EL (cell line): ENCODE data around the gene GTPBP1.

ENCODE experiments used
- DNase-seq: peaks from one replicate; pipeline ENCODE4 v3.0.0-alpha.2; 2016

The GTPBP1 gene

DNA sequence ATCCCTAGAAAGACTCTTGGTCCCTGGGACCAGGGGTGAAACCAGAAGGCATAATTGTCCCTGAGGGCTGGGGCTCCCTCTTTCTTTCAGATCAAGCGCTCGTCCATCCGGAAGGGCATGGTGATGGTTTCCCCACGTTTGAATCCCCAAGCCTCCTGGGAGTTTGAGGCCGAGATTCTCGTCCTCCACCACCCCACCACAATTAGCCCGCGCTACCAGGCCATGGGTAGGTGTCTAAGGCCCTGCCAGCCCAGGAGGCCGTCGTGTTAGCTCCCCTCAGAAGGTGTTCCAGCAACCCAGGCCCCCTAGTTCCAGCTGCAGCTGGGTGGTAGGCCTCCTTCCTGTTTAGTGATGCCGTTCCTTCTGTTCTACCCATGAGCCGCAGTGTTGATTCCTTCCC lies 21.4 kb downstream of the GTPBP1 start:
- no peak for DNase-seq

GRCh38 chr22:38727530-38728451 lies 22.0 kb downstream of the GTPBP1 start:
- DNase-seq, result no peak

- no peak for DNase-seq
Observed at GRCh38 chr22:38728871-38729796, 23.4 kb downstream of the GTPBP1 start.

- no peak for DNase-seq
Observed at GRCh38 chr22:38729946-38730345, 24.2 kb downstream of the GTPBP1 start.

DNA sequence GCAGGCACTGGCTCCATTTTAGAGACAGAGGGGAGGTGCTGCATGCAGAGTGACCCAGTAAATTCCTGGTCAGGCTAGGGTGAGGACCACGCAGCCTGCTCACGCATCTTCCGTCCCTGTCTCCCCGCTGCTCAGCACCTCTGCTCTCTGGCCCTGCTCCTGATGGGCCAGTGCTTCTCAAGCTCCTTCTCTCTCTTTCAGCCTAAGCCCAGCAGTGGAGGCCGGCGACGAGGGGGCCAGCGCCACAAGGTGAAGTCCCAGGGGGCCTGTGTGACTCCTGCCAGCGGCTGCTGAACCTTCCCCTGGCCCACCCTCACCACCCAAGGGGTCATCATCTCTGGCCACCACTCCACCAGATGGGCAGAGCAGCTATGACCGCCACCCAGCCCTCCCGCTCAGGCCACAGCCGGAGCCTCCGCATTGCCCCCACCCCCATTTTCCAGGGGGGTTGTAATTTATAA lies 24.7 kb downstream of the GTPBP1 start:
- no peak for DNase-seq

GRCh38 chr22:38731703-38732161 lies 26.0 kb downstream of the GTPBP1 start:
- no peak for DNase-seq

- no peak for DNase-seq
Observed at GRCh38 chr22:38732251-38732815, 26.6 kb downstream of the GTPBP1 start.

- no peak for DNase-seq
Observed at GRCh38 chr22:38733329-38733723, 27.6 kb downstream of the GTPBP1 start.

DNA sequence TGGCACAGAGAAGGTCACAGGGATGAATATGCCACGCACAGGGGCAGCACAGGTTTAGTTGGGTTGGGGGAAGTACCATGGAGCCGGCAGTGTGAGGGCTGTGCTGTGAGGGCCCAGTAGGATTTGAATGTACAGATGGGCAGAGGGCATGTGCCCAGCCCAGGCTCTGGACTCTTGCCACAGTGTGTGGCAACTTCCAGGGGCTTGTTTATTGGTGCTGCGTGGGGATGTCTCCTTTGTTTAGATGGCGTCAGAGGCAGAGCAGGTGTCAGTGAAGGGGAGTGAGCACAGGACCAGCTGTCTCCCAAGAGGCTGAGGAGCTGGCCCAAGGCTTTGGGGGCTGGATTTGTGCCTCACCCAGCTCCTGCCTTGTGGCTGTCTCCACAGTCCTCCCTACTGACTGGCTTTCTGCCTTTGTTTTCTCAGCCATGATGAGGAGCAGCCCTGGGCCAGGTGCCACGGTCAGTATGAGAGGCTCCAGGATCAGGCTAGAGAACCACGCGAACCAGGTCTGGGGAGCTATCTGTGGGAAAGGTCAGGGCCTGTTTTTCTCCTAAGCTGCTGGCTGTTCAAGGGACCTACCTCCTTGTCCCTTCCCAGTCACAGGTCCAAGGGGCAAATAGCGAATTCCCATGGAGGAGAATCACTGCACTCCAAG lies 28.1 kb downstream of the GTPBP1 start:
- DNase-seq, result no peak

DNA sequence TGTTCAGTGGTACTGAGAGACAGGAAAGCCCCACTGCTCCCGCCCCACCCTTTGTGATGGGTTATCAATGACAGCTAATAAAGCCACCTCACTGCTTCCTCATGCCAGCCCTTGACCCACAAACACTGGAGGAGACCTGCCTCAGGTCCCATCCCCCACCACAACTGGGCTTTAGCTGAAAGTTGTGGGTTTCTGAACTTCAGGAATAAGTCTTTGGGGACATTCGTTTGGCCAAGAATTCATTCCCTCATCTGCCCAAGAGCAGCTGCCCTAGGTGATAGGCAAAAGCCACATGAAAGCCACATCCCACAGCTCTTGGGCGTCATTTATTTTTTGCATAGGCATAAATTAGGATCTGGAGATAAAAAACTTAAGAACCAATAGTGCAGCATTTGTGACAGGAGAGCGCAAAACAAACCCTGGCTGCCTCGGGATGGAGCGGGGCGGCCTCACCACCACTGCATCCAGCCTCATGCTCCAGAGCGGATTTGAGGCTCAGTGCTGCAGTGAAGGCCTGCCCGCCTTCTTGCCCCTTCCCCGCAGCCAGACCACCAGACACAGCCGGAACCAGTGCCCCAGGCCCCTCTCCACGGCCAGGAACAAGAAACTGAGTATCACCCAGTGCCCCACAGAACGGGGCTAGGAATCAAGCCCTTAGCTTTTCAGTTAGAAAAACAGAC lies 28.8 kb downstream of the GTPBP1 start:
- DNase-seq, result no peak

GRCh38 chr22:38735126-38735464 lies 29.4 kb downstream of the GTPBP1 start:
- DNase-seq, result no peak

DNA sequence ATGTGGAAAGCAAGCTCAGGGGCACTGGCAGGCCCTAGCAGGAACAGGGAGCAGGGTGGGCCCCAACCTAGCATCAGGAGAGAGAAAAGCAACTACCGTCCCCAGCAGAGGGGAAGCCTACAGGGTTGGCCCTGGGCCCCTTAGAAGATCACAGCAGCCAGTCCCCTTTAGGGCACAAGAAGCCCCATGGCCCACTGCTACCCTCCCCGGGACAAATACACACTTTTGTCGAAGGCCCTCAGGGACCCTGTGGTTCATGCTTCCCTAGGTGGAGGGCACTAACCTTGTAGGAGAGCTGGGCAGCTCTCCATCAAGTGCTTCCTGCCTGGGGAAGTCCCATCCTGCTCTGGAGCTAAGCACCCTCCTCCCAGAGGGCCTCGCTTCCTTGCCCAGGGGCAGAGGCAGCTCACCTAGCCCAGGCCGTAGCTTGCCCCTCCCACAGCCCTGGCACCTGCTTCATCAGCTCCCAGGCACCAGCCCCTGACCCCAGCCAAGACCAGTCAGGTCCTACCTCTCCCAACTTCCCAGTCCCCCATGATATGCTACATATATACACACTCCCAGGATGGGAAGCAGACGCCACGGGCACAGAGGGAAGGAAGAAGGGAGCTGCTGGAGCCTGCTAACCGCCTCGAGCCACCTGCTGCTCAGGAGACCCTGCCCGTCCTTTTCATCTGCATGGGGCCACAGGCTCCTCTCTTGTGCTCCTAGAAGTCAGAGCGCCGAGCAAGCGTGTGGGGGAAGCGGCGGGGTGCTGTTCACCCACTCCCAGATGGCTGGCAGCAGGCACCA lies 29.9 kb downstream of the GTPBP1 start:
- DNase-seq, result no peak

GRCh38 chr22:38736257-38736570 lies 30.5 kb downstream of the GTPBP1 start:
- no peak for DNase-seq

DNA sequence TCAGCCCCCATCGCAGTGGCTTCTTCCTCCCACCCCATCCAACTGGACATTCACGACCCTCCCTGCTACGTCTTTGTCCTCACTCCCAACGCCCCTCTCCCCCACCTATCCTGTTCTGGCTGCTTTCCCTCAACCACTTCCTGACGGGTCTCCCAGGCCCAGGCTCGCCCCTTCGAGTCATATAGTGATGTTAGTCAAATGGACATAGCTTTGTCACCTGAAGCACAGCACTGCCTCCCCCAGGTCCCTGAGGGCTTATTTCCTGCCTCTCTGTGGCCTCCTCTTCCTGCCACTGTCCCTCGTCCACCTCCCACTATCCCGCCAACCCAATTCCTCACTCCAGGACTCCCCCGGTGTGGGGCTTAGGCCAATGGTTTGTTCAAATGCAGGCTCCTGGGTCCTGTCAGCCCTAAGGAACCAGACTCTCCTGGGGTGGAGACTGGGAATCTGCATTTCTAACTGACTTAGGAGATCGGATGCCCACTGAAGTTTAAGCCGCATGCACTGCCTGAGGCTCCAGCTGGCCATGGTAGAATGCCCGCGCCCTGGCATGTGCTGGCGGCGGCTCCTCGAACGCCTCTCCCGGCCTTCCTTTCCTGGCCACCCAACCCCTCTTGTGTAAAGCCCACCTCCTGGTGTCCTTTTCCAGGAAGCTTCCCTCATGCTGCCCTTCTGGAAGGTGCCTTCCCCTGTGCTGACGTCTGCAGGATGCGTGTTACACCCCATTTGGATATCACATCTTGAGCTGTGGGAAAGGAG lies 31.7 kb downstream of the GTPBP1 start:
- DNase-seq, result peak; percentile 31

DNA sequence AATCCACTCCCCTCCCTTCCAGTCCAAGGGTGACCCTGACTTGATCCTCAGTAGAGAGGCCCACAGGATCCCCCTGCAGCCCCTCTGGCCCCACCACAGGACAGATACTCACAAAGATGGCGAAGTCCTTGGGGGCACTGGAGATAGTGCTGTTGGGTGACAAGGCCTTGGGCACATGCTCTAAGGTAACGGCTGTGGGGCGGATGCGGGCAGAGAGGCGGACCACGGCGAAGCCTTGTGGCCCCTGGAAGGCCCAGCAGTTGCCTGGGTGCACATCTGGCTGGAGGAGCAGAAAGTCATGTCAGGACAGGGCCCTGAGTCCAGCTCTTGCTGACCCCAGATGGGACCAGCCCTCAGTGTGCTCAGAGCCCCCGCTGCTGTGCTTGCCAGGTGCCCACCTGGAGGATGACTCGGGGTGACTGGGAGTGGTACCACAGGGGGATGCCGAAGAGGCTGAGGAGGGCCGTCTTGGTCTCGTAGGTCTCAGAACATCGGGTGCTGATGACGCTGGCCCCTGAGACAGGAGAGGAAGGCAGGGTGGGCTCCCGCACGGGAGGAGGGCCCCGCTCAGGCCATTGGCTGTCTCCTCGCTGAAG lies 32.8 kb downstream of the GTPBP1 start:
- DNase-seq, result no peak

DNA sequence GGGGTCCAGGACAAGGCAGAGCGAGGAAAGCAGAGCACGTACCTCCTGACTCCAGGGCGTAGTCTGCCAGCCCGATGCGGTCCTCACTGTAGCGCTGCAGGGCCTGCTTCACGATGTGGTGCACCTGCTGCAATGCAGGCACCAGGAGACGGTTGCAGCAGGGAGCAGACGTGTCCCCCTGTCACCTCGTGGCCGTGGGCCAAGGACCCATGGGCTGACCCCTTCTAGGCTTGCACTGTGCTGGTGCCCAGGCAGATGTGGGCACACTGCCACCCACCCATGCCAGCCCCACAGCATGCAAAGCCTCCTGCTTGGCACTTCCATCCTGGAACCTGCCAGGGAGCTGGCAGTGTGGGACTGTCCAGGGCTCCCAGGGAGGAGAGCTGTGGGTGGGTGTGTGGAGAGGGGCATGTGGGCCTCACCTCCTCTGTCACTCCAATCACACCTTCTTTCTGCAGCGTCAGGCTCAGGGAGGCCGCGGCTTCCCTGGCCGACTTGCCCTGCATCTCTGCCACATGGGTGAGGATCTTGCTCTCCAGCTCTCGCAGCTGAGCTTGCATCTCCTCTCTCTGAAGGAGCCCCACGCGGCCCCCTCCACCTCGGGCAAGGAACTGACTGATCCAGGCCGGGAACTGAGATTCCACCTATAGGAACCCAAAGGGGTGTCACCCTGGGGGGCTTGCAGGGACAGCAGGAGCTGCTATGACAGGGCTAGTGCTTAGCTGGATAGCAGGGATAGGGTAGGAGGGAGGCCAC lies 33.7 kb downstream of the GTPBP1 start:
- no peak for DNase-seq

DNA sequence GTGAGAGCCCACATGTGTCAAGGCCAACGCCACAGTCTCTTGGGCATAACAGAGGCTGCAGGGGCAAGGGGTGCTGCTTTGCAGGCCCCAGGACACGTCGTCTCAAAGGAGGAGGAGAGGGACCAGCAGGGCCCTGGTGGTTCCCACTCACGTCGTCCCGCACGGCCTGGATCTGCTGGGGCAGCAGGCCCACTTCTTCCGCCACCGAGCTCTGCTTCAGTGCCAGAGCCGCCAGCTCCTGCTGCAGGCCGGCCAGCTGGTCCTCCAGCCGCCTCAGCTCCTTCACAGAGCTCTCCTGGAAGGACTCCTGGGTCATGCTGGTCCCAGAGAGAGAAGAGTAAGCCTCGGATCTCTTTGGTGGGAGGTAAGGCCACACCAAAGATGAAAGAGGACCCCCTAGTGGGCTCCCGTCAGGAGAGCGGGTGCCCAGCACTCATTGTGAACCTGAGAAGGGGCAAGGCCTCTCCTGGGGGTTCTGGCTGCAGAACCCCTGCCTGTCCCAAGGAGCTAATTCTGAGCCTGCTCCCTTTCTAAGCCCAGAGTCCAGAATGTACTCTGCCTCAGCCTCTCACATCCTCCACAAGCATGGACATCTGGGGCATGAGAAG lies 34.5 kb downstream of the GTPBP1 start:
- DNase-seq, result no peak

DNA sequence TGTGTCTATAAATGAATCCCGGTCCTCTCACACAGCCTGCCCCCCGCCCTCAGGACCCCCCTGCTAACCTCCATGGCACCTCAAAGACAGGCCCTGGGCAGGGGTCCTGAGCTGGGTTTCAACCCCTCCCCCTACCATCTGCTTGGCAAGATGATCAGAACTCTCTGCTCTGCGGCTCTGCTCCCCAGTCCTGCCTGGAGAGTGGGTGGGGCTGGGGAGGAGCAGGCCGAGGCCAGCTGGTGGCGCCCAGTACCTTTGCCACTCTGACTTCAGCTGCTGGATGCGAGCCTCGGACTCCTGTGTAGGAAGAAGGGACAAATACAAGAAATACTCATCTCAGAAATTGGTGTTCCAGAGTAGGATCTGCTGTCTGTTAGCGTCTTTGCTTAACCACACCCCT lies 35.0 kb downstream of the GTPBP1 start:
- DNase-seq, result no peak

DNA sequence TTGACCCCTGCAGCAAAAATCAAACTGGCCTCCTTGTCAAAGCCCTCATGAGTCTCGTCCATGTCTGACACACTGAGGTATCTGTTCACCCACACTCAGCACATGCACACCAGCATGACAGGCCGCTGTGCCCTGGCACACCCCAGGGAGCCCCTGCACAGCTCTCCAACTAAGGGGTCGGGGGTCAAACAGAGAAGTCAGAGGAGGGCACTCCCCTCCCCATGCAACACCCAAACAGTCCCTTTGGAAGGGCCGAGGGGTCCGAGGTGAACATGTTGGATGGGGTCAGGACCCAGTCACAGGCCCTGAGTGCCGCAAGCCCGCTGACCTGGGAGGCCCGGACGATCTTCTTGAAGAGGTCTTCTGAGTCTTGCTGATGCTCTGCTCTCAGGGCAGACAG lies 35.4 kb downstream of the GTPBP1 start:
- DNase-seq, result no peak
